Glomerular endothelial cell (primary cell): ENCODE data around the gene EIF4G1. TPM values are rescaled to one million over a fixed set of nuclear protein-coding genes. Genes with fewer than 3 reads are reported as not detected.
"Not testable (repeated sequence)": the region's sequence is repeated elsewhere in the genome, so short reads cannot be mapped to it uniquely, and the experiment has no call there.

Experiments
- DNase-seq: peaks from one replicate; pipeline ENCODE4 v3.0.0-alpha.2; 2011; ENCODE audit warnings: low read depth, low spot score; ENCODE audit errors: extremely low read depth
- total RNA-seq: library from RNA; depleted of rRNA; stranded (reverse); fragments of >200 nt; gene quantifications from 2 replicates; pipeline ENCODE4 v1.2.3, GENCODE V29; 2015

The EIF4G1 gene, protein sequence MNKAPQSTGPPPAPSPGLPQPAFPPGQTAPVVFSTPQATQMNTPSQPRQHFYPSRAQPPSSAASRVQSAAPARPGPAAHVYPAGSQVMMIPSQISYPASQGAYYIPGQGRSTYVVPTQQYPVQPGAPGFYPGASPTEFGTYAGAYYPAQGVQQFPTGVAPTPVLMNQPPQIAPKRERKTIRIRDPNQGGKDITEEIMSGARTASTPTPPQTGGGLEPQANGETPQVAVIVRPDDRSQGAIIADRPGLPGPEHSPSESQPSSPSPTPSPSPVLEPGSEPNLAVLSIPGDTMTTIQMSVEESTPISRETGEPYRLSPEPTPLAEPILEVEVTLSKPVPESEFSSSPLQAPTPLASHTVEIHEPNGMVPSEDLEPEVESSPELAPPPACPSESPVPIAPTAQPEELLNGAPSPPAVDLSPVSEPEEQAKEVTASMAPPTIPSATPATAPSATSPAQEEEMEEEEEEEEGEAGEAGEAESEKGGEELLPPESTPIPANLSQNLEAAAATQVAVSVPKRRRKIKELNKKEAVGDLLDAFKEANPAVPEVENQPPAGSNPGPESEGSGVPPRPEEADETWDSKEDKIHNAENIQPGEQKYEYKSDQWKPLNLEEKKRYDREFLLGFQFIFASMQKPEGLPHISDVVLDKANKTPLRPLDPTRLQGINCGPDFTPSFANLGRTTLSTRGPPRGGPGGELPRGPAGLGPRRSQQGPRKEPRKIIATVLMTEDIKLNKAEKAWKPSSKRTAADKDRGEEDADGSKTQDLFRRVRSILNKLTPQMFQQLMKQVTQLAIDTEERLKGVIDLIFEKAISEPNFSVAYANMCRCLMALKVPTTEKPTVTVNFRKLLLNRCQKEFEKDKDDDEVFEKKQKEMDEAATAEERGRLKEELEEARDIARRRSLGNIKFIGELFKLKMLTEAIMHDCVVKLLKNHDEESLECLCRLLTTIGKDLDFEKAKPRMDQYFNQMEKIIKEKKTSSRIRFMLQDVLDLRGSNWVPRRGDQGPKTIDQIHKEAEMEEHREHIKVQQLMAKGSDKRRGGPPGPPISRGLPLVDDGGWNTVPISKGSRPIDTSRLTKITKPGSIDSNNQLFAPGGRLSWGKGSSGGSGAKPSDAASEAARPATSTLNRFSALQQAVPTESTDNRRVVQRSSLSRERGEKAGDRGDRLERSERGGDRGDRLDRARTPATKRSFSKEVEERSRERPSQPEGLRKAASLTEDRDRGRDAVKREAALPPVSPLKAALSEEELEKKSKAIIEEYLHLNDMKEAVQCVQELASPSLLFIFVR (N-terminal part only)
- 424 and 473 TPM in 2 replicates for total RNA-seq

- DNase-seq: no peak
These were observed at the start of gene EIF4G1 for GRCh38 chr3:184314363-184314699. Gene EIF4G1, plus strand, starts transcription at chr3:184314606. Its CDS starts 1,191 bp downstream, at chr3:184315797.

DNA sequence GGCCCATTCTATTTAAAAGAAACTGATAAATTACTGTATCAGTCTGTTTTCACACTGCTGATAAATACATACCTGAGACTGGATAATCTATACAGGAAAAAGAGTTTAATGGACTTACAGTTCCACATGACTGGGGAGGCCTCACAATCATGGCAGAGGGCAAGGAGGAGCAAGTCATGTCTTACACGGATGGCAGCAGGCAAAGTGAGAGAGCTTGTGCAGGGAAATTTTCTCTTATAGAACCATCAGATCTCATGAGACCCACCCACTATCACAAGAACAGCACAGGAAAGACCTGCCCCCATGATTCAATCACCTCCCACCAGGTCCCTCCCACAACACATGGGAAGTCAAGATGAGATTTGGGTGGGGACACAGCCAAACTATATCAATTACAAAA, 47.2 kb upstream of the EIF4G1 start:
- not testable (repeated sequence) for DNase-seq

DNA sequence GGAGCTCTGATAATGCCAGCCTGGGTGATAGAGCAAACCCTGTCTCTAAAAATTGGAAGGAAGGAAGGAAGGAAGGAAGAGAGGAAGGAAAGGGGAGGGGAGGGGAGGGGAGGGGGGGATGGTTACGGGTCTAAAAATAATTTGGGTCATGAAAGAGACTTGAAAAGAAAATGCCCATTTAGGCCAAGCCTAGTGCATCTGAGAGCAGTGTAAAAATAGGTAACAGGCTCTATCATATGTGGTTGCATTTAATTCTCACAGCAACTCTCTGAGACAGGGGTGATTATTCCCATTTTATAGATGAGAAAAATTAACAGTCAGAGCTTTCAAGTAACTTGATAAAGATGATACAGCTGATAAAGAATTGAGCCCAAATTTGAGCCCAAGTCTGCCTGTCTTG, 42.1 kb upstream of the EIF4G1 start:
- no peak for DNase-seq

DNA sequence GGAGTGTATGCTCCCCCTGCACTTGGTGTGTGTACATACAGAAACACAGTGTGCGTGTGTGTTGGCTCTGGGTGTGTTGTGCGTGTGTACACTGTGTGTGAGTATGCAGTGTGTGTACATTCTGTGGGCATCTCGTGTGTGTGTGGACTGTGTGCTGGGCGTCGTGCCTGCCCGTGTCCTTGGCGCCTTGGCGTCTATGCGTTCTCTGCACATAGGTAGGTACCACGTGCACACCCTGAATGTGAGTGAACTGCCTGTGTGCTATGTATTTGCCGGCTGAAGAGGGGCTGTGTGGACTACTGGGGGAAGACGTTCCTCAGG, 39.1 kb upstream of the EIF4G1 start:
- DNase-seq: no peak

- no peak for DNase-seq
These were observed 38.2 kb upstream of the EIF4G1 start, which contains the start of gene ECE2 for GRCh38 chr3:184275961-184276910. Gene ECE2, plus strand, starts transcription at chr3:184276022. Its CDS starts 132 bp downstream, at chr3:184276154.

DNA sequence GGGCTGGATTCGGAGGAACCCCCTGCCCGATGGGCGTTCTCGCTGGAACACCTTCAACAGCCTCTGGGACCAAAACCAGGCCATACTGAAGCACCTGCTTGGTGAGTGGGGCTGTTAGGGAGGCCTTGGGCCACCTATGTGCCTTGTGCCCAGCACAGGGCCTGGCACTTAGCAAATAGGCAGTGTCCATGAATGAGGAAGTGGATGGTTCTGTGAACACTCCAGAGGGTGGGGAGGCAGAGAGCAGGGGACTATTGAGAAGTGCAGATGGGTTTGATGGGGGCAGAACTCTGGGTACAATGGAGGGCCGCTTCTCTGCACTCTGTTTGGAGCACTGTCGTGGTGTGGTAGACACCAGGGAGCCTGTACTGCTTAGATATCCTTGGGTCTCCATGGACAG, 37.0 kb upstream of the EIF4G1 start:
- DNase-seq: no peak

DNA sequence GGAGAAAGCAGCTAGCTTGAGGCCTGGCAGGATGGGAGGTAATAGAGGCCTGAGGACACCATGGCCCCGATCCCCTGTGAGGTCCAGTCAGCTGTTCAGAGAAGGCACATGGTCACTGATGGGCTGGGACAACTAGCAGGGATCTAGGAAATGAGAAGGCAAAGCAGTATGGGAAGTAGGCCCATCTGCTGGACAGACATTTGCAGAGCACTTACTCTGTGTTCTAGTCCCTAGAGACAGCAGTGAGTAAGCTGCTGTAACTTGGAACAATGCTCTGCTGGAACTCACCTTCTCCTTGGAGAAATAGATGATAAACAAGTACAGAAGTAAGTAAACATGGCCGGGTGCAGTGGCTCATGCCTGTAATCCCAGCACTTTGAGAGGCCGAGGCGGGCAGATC, 31.5 kb upstream of the EIF4G1 start:
- DNase-seq: no peak

DNA sequence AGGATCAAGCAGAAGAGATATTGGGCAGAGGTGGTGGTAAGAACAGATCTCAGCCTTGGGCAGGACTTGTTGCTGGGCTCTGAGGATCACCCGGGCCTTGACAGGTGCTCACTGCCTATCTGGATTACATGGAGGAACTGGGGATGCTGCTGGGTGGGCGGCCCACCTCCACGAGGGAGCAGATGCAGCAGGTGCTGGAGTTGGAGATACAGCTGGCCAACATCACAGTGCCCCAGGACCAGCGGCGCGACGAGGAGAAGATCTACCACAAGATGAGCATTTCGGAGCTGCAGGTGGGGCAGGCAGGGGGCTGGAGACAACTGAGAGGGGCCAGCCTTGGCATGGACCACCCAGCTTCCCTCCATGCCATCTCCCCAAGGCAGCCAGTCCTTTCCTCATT, 30.7 kb upstream of the EIF4G1 start:
- DNase-seq: no peak

DNA sequence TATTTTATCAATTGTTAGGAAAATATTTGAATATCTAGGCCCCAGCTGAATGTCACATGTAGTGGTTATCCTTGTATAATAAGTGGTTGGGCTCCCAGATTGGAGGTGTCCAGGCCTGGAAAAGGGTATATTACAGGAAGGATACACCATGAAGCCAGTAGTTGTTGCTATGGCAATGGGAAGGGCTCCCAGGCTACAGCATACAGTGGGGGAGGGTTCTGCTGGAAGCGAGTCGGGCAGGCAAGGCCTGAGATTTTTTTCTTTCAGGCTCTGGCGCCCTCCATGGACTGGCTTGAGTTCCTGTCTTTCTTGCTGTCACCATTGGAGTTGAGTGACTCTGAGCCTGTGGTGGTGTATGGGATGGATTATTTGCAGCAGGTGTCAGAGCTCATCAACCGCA, 29.7 kb upstream of the EIF4G1 start:
- no peak for DNase-seq

DNA sequence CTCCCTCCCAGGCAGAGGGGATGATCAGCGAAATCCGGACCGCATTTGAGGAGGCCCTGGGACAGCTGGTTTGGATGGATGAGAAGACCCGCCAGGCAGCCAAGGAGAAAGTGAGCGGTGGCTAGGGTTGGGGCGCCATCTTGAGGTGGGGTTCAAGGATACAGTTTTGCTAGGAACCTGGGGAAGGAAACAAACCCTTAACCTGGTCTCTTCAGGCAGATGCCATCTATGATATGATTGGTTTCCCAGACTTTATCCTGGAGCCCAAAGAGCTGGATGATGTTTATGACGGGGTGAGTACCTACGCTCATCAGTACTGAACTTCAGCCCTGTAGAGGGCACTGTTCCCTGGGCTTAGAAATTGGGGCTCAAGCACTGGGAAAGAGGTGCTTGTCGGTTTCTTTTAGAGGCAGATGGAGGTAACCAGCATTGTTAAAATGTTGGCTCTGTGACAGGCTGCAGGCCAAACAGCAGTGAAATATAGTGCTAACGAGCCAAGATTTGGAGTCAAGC, 24.9 kb upstream of the EIF4G1 start:
- DNase-seq: no peak

DNA sequence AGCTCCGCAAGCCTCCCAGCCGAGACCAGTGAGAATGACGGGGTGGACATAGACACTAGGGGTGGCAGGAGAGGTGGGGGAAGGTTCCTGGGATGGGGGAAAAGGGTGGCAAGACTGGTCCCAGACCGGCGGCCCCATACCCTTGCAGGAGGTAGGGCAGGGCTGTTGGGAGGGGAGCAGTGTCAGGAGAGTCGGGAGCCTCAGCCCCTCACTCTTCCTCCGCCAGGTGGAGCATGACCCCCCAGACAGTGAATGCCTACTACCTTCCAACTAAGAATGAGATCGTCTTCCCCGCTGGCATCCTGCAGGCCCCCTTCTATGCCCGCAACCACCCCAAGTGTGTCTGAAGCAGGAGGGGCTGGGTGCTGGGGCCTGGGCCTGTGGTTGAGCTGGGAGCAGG, 24.1 kb upstream of the EIF4G1 start:
- DNase-seq: no peak

GRCh38 chr3:184291044-184291737, 23.2 kb upstream of the EIF4G1 start:
- DNase-seq: no peak

DNA sequence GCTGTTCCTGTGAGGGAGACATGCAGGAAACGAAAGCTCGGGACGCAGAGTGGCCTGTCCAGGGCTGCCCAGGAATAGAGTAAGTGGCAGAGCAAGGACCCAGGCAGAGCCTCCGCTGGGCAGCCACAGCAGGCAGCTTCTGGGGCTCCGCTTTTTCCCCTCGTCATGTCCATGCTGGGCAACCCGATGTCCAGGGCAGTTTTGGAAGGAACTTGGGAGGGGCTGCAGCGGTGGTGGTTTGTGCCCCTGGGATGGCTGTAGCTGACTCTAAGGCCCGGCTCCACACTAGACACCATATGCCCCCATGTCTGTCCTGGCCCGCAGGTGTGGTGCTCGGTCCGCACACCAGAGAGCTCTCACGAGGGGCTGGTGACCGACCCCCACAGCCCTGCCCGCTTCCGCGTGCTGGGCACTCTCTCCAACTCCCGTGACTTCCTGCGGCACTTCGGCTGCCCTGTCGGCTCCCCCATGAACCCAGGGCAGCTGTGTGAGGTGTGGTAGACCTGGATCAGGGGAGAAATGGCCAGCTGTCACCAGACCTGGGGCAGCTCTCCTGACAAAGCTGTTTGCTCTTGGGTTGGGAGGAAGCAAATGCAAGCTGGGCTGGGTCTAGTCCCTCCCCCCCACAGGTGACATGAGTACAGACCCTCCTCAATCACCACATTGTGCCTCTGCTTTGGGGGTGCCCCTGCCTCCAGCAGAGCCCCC, 22.5 kb upstream of the EIF4G1 start:
- DNase-seq: no peak

DNA sequence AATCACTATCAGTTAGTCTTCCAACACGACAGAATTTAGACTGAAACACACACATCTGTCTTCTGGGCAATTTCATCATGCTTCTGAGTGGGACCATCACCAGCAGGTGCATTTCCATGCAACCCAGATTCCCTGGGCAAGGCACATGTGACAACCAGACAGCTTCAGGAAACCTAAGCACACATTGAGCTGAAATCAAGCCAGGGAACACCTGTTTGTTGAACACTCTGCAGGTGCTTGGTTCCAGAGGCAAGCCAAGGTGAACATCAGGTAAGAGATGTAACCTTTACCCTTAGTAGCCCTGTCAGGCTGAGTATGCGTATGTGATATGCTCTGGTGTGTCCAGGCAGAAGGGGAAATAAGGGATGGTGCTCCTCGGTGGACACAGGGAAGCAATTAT, 18.6 kb upstream of the EIF4G1 start:
- DNase-seq: no peak

GRCh38 chr3:184296616-184297015, 17.8 kb upstream of the EIF4G1 start:
- DNase-seq: no peak

DNA sequence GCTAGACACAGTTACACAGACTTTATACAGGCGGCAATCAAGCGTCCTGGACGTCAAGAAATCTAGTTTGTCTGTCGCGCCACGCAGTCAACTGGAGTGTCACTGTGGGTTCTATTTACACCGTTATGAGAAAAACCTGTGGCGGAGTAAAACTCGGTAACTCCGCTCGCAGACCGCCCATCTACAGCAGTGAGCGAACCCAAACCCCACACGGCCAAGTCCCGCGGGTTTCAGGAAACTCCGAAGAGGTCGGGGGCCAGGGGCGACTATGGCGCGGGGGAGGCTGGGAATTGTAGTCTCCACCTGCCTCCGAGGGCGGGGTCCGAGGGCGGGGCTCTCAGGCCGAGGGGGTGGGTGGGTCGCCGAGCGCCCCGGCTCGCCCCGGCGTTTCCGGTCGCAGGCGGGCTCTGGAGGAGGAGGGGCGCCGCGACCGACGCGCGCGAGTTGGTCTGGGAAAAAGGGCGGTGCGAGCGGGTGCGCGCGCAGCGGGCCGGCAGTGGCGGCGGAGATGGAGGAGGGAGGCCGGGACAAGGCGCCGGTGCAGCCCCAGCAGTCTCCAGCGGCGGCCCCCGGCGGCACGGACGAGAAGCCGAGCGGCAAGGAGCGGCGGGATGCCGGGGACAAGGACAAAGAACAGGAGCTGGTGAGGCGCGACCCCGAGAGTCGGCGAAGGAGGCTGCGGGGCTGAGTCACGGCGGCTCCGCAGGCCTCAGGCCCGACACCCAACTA, 15.5 kb upstream of the EIF4G1 start, which contains the start of gene PSMD2:
PSMD2 (plus strand) TSS at position 483 of the 729 bp plus-strand sequence; CDS start at position 509, 26 bp downstream.
- DNase-seq: no peak

GRCh38 chr3:184299488-184300377, 14.7 kb upstream of the EIF4G1 start:
- no peak for DNase-seq
